Gastrocnemius medialis (tissue), 4 donors: ENCODE results near the gene PDLIM7.

Experiments used
- CTCF ChIP-seq, 5 experiments: fragments of 450-650 bp in 3 of 5; fragments of 200-600 bp in 2 of 5; sonication (generic) in 2 of 5; IDR thresholded peaks in 4 of 5; conservative IDR thresholded peaks in 1 of 5; 1 replicate in 4 of 5; 2 replicates in 1 of 5; pipeline ENCODE4 v1.5.1; 2016 to 2019; ENCODE audit warnings: antibody characterized with exemption in 5 of 5, mild to moderate bottlenecking in 3 of 5, moderate library complexity in 3 of 5
- POLR2A ChIP-seq, 2 donors: fragments of 450-650 bp; IDR thresholded peaks; one replicate each; pipeline ENCODE4 v1.6.1; 2017; ENCODE audit warnings: antibody characterized with exemption in 2 of 2, mild to moderate bottlenecking in 2 of 2, moderate library complexity in 2 of 2

- no peak for TF ChIP-seq CTCF (IDR thresholded peaks at IDR 0.05 in 4 of 5, conservative IDR thresholded peaks at IDR 0.05 in 1 of 5)
- TF ChIP-seq POLR2A (IDR thresholded peaks at IDR 0.05): no peak
These were observed 48.3 kb upstream of the PDLIM7 start for GRCh38 chr5:177545487-177546257.
